Activated naive CD8-positive, alpha-beta T cell treated with anti-CD3 and anti-CD28 coated beads, Interleukin-2, amount 50 U/mL, for 24 hours (primary cell): Measurements from ENCODE around the gene ZNF629.
A peak's percentile ranks its signal among the peaks of the same experiment; 100 is the strongest.

Source experiments
- ATAC-seq: fragments of 150-1000 bp; cut with Tn5 transposase; one replicate; pipeline ENCODE4 v1.10.0; 2021
- DNase-seq: peaks from one replicate; pipeline ENCODE4 v3.0.0; 2021
- H3K27ac Mint-ChIP-seq: one replicate; pipeline ENCODE4 v1.8.0; 2021; ENCODE audit warnings: mild to moderate bottlenecking, mixed read lengths
- H3K27me3 Mint-ChIP-seq: one replicate; pipeline ENCODE4 v1.8.0; 2021; ENCODE audit warnings: mixed read lengths
- H3K36me3 Mint-ChIP-seq: one replicate; pipeline ENCODE4 v1.8.0; 2021; ENCODE audit warnings: low read depth, mixed read lengths
- H3K4me1 Mint-ChIP-seq: one replicate; pipeline ENCODE4 v1.8.0; 2021; ENCODE audit warnings: mixed read lengths
- H3K4me3 Mint-ChIP-seq: one replicate; pipeline ENCODE4 v1.8.0; 2021; ENCODE audit warnings: mild to moderate bottlenecking, moderate library complexity, mixed read lengths
- H3K9me3 Mint-ChIP-seq: one replicate; pipeline ENCODE4 v1.8.0; 2021; ENCODE audit warnings: mixed read lengths

ZNF629 gene

DNA sequence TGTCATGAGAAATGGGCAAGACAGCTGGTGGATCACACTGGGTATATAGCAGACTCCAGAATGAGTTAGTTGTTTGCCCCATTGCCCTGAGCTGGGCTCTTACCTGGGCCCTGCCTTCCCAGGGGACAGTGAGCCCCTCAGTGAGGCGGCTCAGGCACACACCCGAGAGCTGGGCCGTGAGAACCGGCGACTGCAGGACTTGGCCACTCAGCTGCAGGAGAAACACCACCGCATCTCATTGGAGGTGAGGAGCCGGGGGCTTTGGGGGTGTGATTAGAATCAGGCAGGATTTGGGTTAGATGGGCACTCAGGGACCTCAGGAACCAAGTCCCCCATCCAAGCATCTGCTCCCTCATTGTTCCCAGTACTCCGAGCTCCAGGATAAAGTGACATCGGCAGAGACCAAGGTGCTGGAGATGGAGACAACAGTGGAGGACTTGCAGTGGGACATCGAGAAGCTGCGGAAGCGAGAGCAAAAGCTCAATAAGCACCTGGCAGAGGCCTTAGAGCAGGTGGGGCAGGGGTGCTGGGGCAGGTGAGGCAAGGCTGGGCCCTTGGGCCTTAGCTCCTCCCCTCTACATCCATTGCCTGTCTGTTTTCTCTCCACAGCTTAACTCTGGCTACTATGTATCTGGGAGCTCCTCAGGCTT, 22.1 kb downstream of the ZNF629 start:
- H3K4me3 Mint-ChIP-seq = no peak overlapping the region
- DNase-seq = no peak
- peaks cover 29% of the 10 kb centered on the region for H3K4me1 Mint-ChIP-seq
- no peak for ATAC-seq
- H3K36me3 Mint-ChIP-seq = peaks cover 48% of the 10 kb centered on the region
- H3K27me3 Mint-ChIP-seq = no peaks in the 10 kb centered on the region
- no peaks in the 10 kb centered on the region for H3K9me3 Mint-ChIP-seq
- no peak overlapping the region for H3K27ac Mint-ChIP-seq

DNA sequence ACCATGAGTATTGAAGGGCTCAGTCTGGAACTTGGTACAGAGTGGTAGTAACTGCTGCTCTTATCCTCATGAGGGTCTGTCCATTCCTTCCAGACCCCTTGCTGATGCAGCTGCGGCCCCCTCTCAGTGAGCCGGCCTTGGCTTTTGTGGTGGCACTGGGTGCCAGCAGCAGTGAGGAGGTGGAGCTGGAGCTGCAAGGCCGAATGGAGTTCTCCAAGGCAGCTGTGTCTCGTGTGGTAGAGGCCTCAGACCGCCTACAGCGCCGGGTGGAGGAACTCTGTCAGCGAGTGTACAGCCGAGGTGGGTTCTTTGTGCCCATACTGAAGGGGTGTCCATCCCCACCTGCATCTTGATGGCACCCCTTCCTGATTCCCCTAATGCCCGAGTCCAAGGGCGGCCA, 22.9 kb downstream of the ZNF629 start:
- DNase-seq (no peak), ATAC-seq (no peak)
- no peaks in the 10 kb centered on the region for H3K27me3 Mint-ChIP-seq
- H3K4me1 Mint-ChIP-seq = peaks cover 29% of the 10 kb centered on the region
- no peaks in the 10 kb centered on the region for H3K9me3 Mint-ChIP-seq
- H3K36me3 Mint-ChIP-seq = peaks cover 44% of the 10 kb centered on the region
- H3K4me3 Mint-ChIP-seq = peak overlapping the region; percentile 58
- no peak overlapping the region for H3K27ac Mint-ChIP-seq

DNA sequence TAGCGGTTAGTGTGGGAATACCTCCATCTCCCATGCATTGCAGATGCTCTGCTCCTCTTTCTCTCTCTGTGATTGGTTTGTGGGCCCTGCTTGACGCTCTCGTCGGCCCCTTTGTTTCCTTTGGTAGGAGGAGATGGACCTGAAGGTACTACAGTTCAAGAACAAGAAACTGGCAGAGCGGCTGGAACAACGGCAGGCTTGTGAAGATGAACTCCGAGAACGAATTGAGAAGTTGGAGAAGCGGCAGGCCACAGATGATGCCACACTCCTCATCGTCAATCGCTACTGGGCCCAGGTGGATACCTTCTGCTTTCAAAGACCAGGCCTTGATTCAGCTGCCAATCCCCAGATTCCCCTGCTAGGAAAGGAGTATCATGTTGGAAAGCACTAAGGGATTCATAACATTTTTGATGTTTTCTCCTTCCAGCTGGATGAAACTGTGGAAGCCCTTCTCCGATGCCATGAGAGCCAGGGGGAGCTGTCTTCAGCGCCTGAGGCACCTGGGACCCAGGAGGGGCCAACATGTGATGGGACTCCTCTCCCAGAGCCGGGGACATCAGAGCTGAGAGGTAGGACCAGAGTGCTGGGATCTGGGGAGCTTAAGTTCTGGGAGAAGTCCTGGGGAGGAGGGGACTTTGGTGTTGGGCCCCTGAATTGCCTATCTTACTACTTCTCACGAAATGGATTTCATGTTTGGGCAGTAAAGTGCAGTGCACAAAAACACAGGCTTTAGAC, 23.8 kb downstream of the ZNF629 start:
- Mint-ChIP-seq H3K9me3 (no peaks in the 10 kb centered on the region), H3K27ac (peak overlapping the region; percentile 86), H3K27me3 (no peaks in the 10 kb centered on the region), H3K4me1 (peaks cover 31% of the 10 kb centered on the region), H3K4me3 (peak overlapping the region; percentile 91), H3K36me3 (peaks cover 36% of the 10 kb centered on the region)
- no peak for ATAC-seq
- DNase-seq = no peak

DNA sequence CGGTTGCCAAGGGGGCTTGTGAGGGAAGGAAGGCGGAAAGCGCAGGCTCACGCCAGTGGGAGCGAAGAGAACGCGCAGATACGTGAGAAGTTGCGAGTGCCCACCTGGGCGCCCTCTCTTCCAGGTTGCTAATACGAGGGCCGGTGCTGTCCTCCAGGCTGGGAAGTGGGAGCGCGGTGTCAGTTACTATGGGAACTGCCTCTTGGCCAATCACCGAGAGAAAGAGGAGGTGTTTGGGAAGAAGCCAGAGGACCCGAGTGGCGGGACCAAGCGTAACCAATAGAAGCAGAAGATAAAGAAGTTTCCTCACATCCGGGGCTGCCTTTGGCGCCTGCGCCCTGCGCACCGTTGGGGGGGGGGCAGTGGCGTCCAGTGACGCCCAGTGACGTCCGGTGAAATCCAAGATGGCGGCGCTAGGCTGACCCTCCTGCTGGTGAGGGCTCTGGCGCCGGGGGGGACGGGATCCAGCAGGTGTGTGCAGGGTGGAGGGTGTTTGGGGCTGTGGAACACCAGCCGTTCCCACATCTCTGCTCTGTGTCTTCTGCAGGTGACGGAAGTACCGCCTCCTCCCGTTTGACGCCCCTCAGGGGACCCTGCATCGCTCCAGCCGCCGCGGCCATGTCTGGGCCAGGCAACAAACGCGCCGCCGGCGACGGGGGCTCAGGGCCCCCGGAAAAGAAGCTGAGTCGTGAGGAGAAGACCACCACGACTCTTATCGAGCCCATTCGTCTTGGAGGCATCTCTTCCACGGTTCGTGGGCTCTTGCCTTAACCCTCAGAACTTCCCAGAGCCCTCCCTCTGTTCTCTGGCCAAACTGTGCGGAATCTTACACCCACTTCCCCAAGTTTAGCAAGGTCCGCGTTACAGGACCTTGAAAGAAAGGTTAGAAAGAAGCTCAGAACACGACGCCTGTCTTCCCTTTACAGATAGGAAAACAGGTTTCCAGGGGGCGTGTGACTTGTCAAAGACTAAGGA, 24.8 kb downstream of the ZNF629 start, which contains the start of the genes CFAP119 and RNF40:
CFAP119 (minus strand) TSS at position 135 of the 975 bp plus-strand sequence. CDS start 314 bp downstream, outside the sequence.
RNF40 (plus strand) TSS at position 395 of the 975 bp plus-strand sequence; CDS start at position 619, 224 bp downstream.
- peaks cover 31% of the 10 kb centered on the region for H3K4me1 Mint-ChIP-seq

DNA sequence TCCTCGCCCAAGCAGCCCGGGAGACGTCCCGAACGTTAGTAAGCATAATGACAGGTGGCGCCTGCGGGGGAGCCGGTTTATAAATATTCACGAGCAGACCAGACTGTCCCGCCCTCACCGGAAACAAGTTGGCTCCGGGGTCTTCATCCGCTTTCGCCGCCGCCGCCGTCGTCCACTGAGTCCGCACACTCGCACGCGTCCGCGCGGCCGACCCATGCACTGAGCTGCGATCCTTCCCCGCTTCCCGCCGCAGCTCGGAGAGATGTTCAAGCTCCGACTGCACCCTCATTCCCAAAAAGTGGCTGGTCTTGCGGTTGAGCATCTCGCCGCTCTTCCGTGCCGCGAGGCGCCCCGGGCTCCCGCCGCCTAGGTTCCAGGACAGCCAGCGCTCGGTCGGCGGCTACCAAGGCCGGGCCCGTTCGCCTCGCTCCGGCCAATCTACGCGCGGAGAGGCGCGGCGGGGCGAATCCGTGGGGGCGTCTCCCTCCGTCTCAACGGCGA, 25.5 kb downstream of the ZNF629 start:
- DNase-seq (peak; percentile 62), ATAC-seq (peak; percentile 30)
- no peaks in the 10 kb centered on the region for H3K9me3 Mint-ChIP-seq
- H3K36me3 Mint-ChIP-seq = peaks cover 23% of the 10 kb centered on the region
- peaks cover 31% of the 10 kb centered on the region for H3K4me1 Mint-ChIP-seq
- H3K4me3 Mint-ChIP-seq = peak overlapping the region; percentile 91
- H3K27me3 Mint-ChIP-seq = no peaks in the 10 kb centered on the region
- peak overlapping the region; percentile 86 for H3K27ac Mint-ChIP-seq

More for the DNA sequence above, 24.8 kb downstream of the ZNF629 start, which contains the start of the genes CFAP119 and RNF40:
- Mint-ChIP-seq H3K27me3 (no peaks in the 10 kb centered on the region), H3K4me3 (peak within 1 kb of the TSS; percentile 91), H3K9me3 (no peaks in the 10 kb centered on the region), H3K36me3 (peaks cover 29% of the 10 kb centered on the region), H3K27ac (peak within 1 kb of the TSS; percentile 86)
- peak; percentile 97 for ATAC-seq
- peak; percentile 93 for DNase-seq

DNA sequence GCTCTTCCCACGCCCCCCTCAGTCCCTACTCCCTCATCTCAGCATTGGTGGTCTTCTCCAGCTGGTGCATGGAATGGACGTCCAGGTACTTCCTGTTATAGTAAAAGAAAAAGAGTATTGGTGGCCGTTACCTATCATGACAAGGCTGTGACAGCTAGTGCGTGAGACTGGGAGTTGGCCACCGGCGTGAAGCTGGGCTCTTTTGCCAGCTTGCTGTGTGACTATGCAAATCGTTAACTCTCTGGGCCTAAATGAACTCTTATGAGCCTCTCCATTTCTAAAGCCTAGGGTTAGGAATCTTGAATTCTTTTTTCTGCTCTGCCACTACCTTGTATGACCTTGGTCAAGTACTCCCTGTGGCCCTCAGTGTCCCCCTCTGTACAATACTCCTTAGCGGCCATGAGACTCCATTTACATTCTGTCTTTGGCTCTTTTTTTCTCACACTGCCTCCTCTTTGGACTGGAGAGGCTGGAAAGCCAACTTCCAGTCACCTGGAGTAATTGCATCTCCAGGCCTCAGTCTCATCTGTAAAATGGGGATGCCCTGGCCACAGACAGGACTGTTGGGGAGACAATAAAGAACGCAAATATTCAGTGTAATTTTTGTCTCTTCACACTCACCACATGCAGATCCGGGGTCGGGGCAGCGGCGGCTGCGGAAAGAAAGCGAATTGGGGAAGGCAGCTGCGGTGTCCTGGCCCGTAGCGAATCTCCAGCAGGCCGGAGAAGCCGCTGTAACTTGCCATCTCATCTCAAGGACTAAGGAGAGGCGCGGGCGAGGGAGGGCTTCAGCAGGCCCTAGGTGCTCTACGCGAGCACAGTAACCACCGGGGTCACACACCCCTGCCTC, 26.2 kb downstream of the ZNF629 start:
- H3K9me3 Mint-ChIP-seq = no peaks in the 10 kb centered on the region
- peak overlapping the region; percentile 91 for H3K4me3 Mint-ChIP-seq
- peaks cover 18% of the 10 kb centered on the region for H3K36me3 Mint-ChIP-seq
- DNase-seq (no peak), ATAC-seq (no peak)
- H3K4me1 Mint-ChIP-seq = peaks cover 31% of the 10 kb centered on the region
- H3K27me3 Mint-ChIP-seq = no peaks in the 10 kb centered on the region
- peak overlapping the region; percentile 86 for H3K27ac Mint-ChIP-seq

DNA sequence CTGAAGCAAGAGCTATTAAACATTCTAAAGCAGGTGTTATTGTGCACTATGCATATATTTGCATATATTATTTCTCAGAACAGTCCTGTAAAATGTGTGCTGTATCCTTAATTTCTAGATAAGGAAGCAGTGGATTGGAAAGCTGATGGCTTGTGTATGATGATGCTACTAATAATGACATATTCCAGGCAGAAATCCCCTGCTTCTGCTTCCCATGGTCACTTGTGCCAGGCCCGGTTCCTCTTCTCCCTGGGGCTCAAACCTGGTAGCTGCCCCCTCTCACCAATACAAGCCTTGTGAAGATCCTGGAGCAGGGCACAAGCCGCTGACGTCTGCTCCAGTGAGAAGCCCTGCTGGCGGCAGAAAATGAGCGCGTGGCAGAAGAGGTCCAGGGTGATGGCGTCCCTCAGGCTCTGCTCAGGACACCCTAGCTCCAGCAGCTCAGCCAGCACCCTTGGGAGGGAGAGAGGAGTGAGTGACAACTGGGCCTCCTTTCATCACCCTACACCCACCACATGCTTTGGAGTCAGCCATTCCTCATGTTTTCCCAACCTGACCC, 26.9 kb downstream of the ZNF629 start:
- no peak overlapping the region for H3K27ac Mint-ChIP-seq
- peaks cover 31% of the 10 kb centered on the region for H3K4me1 Mint-ChIP-seq
- H3K4me3 Mint-ChIP-seq = peak overlapping the region; percentile 91
- H3K36me3 Mint-ChIP-seq = peaks cover 13% of the 10 kb centered on the region
- ATAC-seq = no peak
- H3K27me3 Mint-ChIP-seq = no peaks in the 10 kb centered on the region
- DNase-seq = no peak
- H3K9me3 Mint-ChIP-seq = no peaks in the 10 kb centered on the region

DNA sequence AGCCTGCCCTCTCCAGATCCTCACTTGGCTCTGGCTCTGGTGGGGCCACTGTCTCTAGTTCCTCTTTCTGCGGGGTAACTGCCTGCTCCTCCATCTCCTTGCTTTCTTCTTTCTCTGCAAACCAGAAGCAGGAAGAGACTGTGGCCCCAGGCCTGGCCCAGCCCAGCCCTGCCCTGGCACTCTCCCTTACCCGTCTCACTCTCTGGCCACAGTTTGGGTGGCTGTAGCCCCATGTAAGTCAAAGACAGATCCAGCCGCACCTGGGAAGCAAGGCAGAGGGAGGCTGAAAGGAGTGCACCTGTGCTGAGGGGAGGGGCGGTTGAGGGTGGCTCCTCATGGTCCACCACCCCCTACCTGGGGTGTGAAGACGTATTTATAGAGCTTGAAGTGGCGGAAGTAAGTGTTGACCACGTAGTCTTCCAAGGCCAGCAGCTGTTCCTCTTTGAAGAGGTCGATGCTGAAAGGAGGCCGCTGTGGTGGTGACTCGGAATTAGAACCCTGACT, 28.0 kb downstream of the ZNF629 start:
- ATAC-seq (no peak), DNase-seq (no peak)
- Mint-ChIP-seq H3K9me3 (no peaks in the 10 kb centered on the region), H3K27ac (no peak overlapping the region), H3K36me3 (peaks cover 19% of the 10 kb centered on the region), H3K4me3 (no peak overlapping the region), H3K27me3 (no peaks in the 10 kb centered on the region), H3K4me1 (peaks cover 31% of the 10 kb centered on the region)

DNA sequence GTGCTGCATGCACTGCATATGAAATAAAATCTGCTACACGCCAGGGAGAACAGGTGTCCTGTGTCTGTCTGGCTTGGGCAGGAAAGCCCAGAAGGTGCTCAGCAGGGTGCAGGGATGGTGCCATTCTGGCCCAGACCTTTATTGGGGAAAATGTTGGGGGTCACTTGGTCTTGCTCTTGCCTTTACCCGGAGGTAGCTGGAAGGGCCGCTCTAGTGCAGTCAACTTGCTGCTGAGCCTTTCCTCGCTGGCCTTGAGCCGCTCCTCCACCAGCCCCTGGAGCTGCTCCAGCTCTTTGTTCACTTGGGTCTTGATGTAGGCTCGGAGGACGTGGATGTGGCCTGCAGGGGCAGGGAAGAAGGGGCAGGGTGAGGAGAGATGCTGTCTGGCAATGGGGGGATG, 29.7 kb downstream of the ZNF629 start:
- Mint-ChIP-seq H3K4me3 (no peak overlapping the region), H3K27me3 (no peaks in the 10 kb centered on the region), H3K9me3 (no peaks in the 10 kb centered on the region), H3K36me3 (peaks cover 9% of the 10 kb centered on the region), H3K4me1 (peaks cover 17% of the 10 kb centered on the region), H3K27ac (no peak overlapping the region)
- DNase-seq (no peak), ATAC-seq (no peak)

DNA sequence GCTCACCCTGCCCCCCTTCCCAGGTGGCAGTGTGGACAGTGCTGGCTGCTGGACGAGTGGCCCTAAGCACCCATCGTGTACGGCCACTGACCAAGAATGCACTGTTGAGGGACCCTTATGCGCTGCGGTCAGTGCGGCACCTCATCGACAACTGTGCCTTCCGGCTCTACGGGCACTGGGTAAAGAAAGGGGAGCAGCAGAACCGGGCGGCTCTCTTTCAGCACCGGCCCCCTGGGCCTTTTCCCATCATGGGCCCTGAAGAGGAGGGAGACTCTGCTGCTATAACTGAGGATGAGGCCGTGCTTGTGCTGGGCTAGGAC, 30.3 kb downstream of the ZNF629 start:
- Mint-ChIP-seq H3K27ac (no peak overlapping the region), H3K27me3 (no peaks in the 10 kb centered on the region), H3K4me3 (no peak overlapping the region), H3K4me1 (peaks cover 14% of the 10 kb centered on the region), H3K9me3 (no peaks in the 10 kb centered on the region), H3K36me3 (peaks cover 9% of the 10 kb centered on the region)
- ATAC-seq = no peak
- DNase-seq = no peak

DNA sequence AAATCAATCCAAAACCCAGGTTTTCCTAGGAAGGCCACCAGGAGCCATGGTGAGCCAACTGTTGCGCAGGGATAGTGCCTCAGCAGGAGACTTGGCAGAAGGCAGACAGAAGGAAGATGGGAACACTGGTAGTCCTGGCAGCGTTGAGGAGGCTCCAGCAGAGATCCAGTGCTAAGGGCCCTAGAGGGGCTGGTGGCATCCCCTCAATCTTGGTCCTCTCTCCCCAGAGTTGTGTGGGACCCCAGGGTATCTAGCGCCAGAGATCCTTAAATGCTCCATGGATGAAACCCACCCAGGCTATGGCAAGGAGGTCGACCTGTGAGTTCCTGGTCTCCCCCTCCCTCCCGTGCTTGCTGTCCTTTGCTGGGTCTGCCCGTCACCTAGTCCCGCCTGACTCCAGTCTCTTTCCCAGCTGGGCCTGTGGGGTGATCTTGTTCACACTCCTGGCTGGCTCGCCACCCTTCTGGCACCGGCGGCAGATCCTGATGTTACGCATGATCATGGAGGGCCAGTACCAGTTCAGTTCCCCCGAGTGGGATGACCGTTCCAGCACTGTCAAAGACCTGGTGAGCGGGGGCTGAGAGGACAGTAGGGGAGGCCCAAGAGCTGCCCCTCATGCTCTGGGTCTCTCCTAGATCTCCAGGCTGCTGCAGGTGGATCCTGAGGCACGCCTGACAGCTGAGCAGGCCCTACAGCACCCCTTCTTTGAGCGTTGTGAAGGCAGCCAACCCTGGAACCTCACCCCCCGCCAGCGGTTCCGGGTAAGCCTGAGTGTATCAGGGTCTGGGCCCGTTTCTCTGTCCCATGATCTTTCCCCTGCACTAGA, 30.8 kb downstream of the ZNF629 start:
- no peaks in the 10 kb centered on the region for H3K9me3 Mint-ChIP-seq
- peaks cover 14% of the 10 kb centered on the region for H3K36me3 Mint-ChIP-seq
- H3K4me3 Mint-ChIP-seq = no peak overlapping the region
- H3K27ac Mint-ChIP-seq = no peak overlapping the region
- no peaks in the 10 kb centered on the region for H3K27me3 Mint-ChIP-seq
- ATAC-seq (no peak), DNase-seq (no peak)
- peaks cover 13% of the 10 kb centered on the region for H3K4me1 Mint-ChIP-seq

DNA sequence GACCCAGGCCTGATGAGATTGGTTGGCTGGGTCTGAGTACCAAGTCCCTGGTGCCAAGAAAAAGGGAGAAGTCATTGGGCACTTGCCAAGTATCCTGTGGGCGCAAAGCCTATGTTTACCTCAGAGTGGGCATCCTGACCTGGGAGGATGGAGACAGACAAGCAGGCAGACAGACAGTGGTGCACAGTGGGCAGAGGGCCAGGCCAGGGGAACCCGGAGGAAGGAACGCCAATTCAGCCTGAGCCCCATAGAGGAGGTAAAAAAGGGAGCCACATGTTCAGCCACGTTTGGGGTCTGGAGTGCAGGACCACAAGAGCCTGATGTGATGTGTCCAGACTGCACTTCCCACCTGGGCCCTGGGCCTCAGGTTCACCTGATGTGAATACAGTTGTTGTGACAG, 33.4 kb downstream of the ZNF629 start:
- H3K36me3 Mint-ChIP-seq = peaks cover 14% of the 10 kb centered on the region
- ATAC-seq (no peak), DNase-seq (no peak)
- H3K4me1 Mint-ChIP-seq = peaks cover 11% of the 10 kb centered on the region
- no peaks in the 10 kb centered on the region for H3K27me3 Mint-ChIP-seq
- no peak overlapping the region for H3K4me3 Mint-ChIP-seq
- no peaks in the 10 kb centered on the region for H3K9me3 Mint-ChIP-seq
- no peak overlapping the region for H3K27ac Mint-ChIP-seq
